ENCODE data around the gene HIVEP3. TPM values are rescaled to one million over a fixed set of nuclear protein-coding genes. Genes with fewer than 3 reads are reported as not detected.

The HIVEP3 gene
- total and polyA plus RNA-seq, 2 donors (not counting 1 experiment from before 2014, with no cell fraction given) = 2.0 to 5.1 TPM

DNA sequence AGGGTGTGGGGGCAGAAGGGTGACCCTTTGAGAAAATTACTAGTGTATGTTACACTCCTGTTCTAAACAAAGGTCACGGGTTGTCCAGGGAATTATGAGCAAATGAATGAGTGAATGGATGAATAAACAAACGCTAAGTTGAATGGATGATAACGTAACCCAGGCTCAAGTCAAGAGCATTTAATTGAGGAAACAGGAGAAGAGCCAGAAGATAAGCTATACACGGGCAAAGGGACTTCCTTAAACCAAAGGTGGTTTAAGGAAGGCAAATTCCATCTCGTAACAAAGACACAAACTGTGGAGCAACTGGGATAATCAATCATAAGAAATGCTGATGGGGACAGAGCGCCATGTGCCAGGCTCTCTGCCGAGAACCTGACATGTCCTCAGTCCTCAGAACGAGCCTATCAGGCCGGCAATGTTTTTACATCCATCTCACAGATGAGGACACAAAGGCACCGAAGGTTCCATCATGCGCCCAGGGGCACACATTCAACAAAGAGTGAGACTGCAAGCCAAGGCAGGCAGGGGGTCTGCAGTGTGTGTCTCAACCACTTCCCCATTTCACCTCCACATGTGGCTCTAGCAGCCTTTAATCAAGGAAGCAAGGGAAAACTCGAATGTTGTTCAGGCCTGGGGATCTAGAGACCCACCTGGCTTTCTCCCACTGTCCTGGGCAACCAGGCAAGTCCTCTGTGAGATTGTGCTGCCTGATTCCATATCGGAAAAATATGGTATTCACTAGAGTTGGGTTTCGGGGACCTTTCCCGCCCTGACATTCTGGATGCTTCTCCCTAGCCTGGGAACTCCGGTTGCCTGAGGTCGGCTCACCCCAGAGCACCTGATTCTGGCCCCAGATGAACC, 307.4 kb downstream of the HIVEP3 start:
- ChIA-PET POLR2A (no interaction called here), CTCF (no interaction called here)
- H2AFZ ChIP-seq (ENCODE audit: insufficient read depth, low read depth, low read length, poor library complexity, severe bottlenecking) = no peak overlapping the region
- no peaks in the 10 kb centered on the region for H3K27me3 Mint-ChIP-seq
- no peaks in the 10 kb centered on the region for H3K4me1 ChIP-seq (ENCODE audit: control insufficient read depth in 2 of 2, insufficient read depth in 2 of 2, low read length in 2 of 2)
- WGBS (ENCODE audit: insufficient coverage) = 97% methylated on average over 16 of the region's 17 CpGs
- no peak overlapping the region for H3K4me2 ChIP-seq (replicated peaks; ENCODE audit: low read depth, low read length, poor library complexity, severe bottlenecking)
- ATAC-seq (ENCODE audit: low read depth) = no peak
- no peaks in the 10 kb centered on the region for H3K27me3 ChIP-seq (replicated peaks in 1 of 4; ENCODE audit: control extremely low read depth in 1 of 4, control insufficient read depth in 3 of 4, insufficient read depth in 4 of 4, low read length in 3 of 4)
- H3K36me3 ChIP-seq (replicated peaks in 1 of 2; ENCODE audit: control extremely low read depth in 1 of 2, control insufficient read depth in 1 of 2, extremely low read depth in 1 of 2, insufficient read depth in 2 of 2, low read length in 1 of 2) = peaks cover 0 to 2% of the 10 kb centered on the region in 2 experiments
- no peak overlapping the region for H3K4me3 Mint-ChIP-seq
- peaks cover 15% of the 10 kb centered on the region for H3K79me2 ChIP-seq (ENCODE audit: control insufficient read depth, insufficient read depth, low read length)
- H4K20me1 ChIP-seq (ENCODE audit: control insufficient read depth, insufficient read depth, low read length, poor library complexity, severe bottlenecking) = no peaks in the 10 kb centered on the region
- TF ChIP-seq, protein P1, sequence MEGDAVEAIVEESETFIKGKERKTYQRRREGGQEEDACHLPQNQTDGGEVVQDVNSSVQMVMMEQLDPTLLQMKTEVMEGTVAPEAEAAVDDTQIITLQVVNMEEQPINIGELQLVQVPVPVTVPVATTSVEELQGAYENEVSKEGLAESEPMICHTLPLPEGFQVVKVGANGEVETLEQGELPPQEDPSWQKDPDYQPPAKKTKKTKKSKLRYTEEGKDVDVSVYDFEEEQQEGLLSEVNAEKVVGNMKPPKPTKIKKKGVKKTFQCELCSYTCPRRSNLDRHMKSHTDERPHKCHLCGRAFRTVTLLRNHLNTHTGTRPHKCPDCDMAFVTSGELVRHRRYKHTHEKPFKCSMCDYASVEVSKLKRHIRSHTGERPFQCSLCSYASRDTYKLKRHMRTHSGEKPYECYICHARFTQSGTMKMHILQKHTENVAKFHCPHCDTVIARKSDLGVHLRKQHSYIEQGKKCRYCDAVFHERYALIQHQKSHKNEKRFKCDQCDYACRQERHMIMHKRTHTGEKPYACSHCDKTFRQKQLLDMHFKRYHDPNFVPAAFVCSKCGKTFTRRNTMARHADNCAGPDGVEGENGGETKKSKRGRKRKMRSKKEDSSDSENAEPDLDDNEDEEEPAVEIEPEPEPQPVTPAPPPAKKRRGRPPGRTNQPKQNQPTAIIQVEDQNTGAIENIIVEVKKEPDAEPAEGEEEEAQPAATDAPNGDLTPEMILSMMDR (IDR thresholded peaks at IDR 0.05) = no peak
- TF ChIP-seq EZH2 (IDR thresholded peaks at IDR 0.05; ENCODE audit: borderline replicate concordance, insufficient read depth, low read depth, low read length, poor library complexity, severe bottlenecking) = no peak
- no peak overlapping the region for H3K27ac Mint-ChIP-seq
- H3K9ac ChIP-seq (ENCODE audit: low read length) = no peak overlapping the region
- H3K4me3 ChIP-seq (ENCODE audit: control extremely low read depth in 1 of 5, extremely low read depth in 1 of 5, insufficient read depth in 1 of 5, low read depth in 2 of 5, low read length in 4 of 5) = no peak overlapping the region
- peaks cover 14% of the 10 kb centered on the region for H3K4me1 Mint-ChIP-seq
- intact Hi-C loops (cut with micrococcal nuclease) = no loop called here
- H3K27ac ChIP-seq (ENCODE audit: low read length in 2 of 2) = no peak overlapping the region
- no peaks in the 10 kb centered on the region for H3K9me3 Mint-ChIP-seq (ENCODE audit: insufficient read depth)
- H3K9me3 ChIP-seq (ENCODE audit: control extremely low read depth in 1 of 3, control insufficient read depth in 2 of 3, insufficient read depth in 1 of 3, low read length in 2 of 3) = no peaks in the 10 kb centered on the region
- no peak for DNase-seq

DNA sequence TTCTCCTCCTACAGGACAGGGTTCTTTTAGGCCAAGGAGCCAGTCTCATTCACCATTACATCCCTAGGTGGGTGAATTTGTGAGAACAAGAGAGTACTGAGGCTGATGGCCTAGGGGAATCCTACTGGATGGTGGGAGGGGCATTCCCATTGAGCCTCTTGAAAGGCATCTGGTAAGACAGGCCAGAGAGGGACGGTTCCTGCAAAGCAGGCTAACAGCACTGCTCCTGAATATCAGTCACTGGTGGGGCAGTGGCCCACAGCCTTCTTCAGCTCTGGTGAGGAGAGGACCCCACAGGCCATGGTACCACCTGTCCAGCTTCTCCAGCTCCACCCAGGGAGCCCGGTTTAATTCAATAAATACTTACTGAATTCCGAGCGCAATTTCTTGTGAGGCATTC, 308.4 kb downstream of the HIVEP3 start:
- Histone ChIP-seq H3K79me2 (ENCODE audit: control insufficient read depth, insufficient read depth, low read length) (peaks cover 19% of the 10 kb centered on the region), H4K20me1 (ENCODE audit: control insufficient read depth, insufficient read depth, low read length, poor library complexity, severe bottlenecking) (no peaks in the 10 kb centered on the region), H3K27ac (ENCODE audit: low read length in 2 of 2) (no peak overlapping the region), H2AFZ (ENCODE audit: insufficient read depth, low read depth, low read length, poor library complexity, severe bottlenecking) (no peak overlapping the region), H3K4me3 (ENCODE audit: control extremely low read depth in 1 of 5, extremely low read depth in 1 of 5, insufficient read depth in 1 of 5, low read depth in 2 of 5, low read length in 4 of 5) (no peak overlapping the region), H3K9ac (ENCODE audit: low read length) (no peak overlapping the region), H3K36me3 (replicated peaks in 1 of 2; ENCODE audit: control extremely low read depth in 1 of 2, control insufficient read depth in 1 of 2, extremely low read depth in 1 of 2, insufficient read depth in 2 of 2, low read length in 1 of 2) (peaks cover 0 to 2% of the 10 kb centered on the region in 2 experiments), H3K4me1 (ENCODE audit: control insufficient read depth in 2 of 2, insufficient read depth in 2 of 2, low read length in 2 of 2) (no peaks in the 10 kb centered on the region), H3K4me2 (replicated peaks; ENCODE audit: low read depth, low read length, poor library complexity, severe bottlenecking) (no peak overlapping the region), H3K27me3 (replicated peaks in 1 of 4; ENCODE audit: control extremely low read depth in 1 of 4, control insufficient read depth in 3 of 4, insufficient read depth in 4 of 4, low read length in 3 of 4) (no peaks in the 10 kb centered on the region), H3K9me3 (ENCODE audit: control extremely low read depth in 1 of 3, control insufficient read depth in 2 of 3, insufficient read depth in 1 of 3, low read length in 2 of 3) (no peaks in the 10 kb centered on the region)
- Mint-ChIP-seq H3K4me1 (peaks cover 12% of the 10 kb centered on the region), H3K27me3 (no peaks in the 10 kb centered on the region), H3K27ac (no peak overlapping the region), H3K9me3 (ENCODE audit: insufficient read depth) (no peaks in the 10 kb centered on the region), H3K4me3 (no peak overlapping the region)
- ChIA-PET CTCF (no interaction called here), POLR2A (no interaction called here)
- ATAC-seq (ENCODE audit: low read depth) = no peak
- intact Hi-C loops (cut with micrococcal nuclease) = no loop called here
- 100% methylated on average over 4 of the region's 4 CpGs for WGBS (ENCODE audit: insufficient coverage)
- TF ChIP-seq, protein P1 (IDR thresholded peaks at IDR 0.05) = no peak
- TF ChIP-seq EZH2 (IDR thresholded peaks at IDR 0.05; ENCODE audit: borderline replicate concordance, insufficient read depth, low read depth, low read length, poor library complexity, severe bottlenecking) = no peak
- DNase-seq = no peak
